H1 (cell line): Measurements from ENCODE around the gene ASTN2. TPM values are rescaled to one million over a fixed set of nuclear protein-coding genes. Genes with fewer than 3 reads are reported as not detected.

Source experiments
- CTCF ChIA-PET: fragments of 300-600 bp; sonication (Branson Sonifier 250); formaldehyde crosslinking; loops from one replicate; lab custom pipeline; 2021; ENCODE audit not compliant: partially characterized antibody; lab: Charles Lee
- POLR2A ChIA-PET: fragments of 300-600 bp; sonication (Branson Sonifier 250); formaldehyde crosslinking; loops from one replicate; lab custom pipeline; 2021; ENCODE audit warnings: inconsistent platforms; ENCODE audit not compliant: partially characterized antibody; lab: Charles Lee
- DNase-seq, 2 experiments: peaks; one replicate each; pipeline versions ENCODE4 v3.0.0 to v3.0.0-alpha.2; 2010 to 2022; ENCODE audit warnings: low spot score in 2 of 2, low read depth in 1 of 2, mixed read lengths in 1 of 2
- FAIRE-seq: peaks from 2 replicates; lab custom pipeline; 2011; peaks lifted over from hg19 to GRCh38; lab: Jason Lieb, UNC
- H2AFZ ChIP-seq: 2 replicates; pipeline ENCODE4 v1.8.1; 2012; ENCODE audit warnings: low read length, inconsistent platforms
- H2AK5ac ChIP-seq: 2 replicates; pipeline ENCODE4 v1.6.1; 2013; ENCODE audit warnings: low read depth, low read length
- H2BK120ac ChIP-seq: replicated peaks from 2 replicates; pipeline ENCODE3; 2013; ENCODE audit warnings: low read depth, low read length, inconsistent platforms
- H2BK12ac ChIP-seq: 2 replicates; pipeline ENCODE4 v1.6.1; 2013; ENCODE audit warnings: low read depth, low read length
- H2BK15ac ChIP-seq: 2 replicates; pipeline ENCODE4 v1.6.1; 2013; ENCODE audit warnings: low read length
- H2BK20ac ChIP-seq: 2 replicates; pipeline ENCODE4 v1.6.1; 2013; ENCODE audit warnings: low read length
- H2BK5ac ChIP-seq: 2 replicates; pipeline ENCODE4 v1.6.1; 2013; ENCODE audit warnings: low read depth, low read length
- H3K14ac ChIP-seq: 2 replicates; pipeline ENCODE4 v1.6.1; 2013; ENCODE audit warnings: inconsistent platforms; ENCODE audit not compliant: insufficient read length
- H3K18ac ChIP-seq: 2 replicates; pipeline ENCODE4 v1.6.1; 2013; ENCODE audit warnings: low read length; ENCODE audit errors: extremely low read depth
- H3K23ac ChIP-seq: 2 replicates; pipeline ENCODE4 v1.6.1; 2013; ENCODE audit warnings: inconsistent platforms; ENCODE audit not compliant: insufficient read length
- H3K23me2 ChIP-seq: 2 replicates; pipeline ENCODE4 v1.6.1; 2013; ENCODE audit warnings: low read depth, low read length
- H3K27ac ChIP-seq: 2 replicates; pipeline ENCODE4 v1.6.1; 2011; ENCODE audit warnings: low read depth, low read length, inconsistent platforms
- H3K27me3 ChIP-seq, 4 experiments: replicated peaks in 1 of 4; 1 replicate in 1 of 4; 2 replicates in 3 of 4; pipeline versions ENCODE4 v1.6.1 to v1.8.1; 2011 to 2013; ENCODE audit warnings: low read length in 3 of 4, mild to moderate bottlenecking in 3 of 4, inconsistent platforms in 2 of 4, mixed read lengths in 2 of 4, moderate library complexity in 1 of 4; ENCODE audit not compliant: control insufficient read depth in 3 of 4, insufficient read depth in 3 of 4; ENCODE audit errors: extremely low read depth in 1 of 4
- H3K36me3 ChIP-seq, 4 experiments: 2 replicates each; pipeline versions ENCODE4 v1.6.1 to v1.8.1; 2011 to 2013; ENCODE audit warnings: mild to moderate bottlenecking in 4 of 4, low read length in 3 of 4, moderate library complexity in 2 of 4, control low read depth in 1 of 4, inconsistent platforms in 1 of 4; ENCODE audit not compliant: insufficient read depth in 4 of 4, control insufficient read depth in 2 of 4
- H3K4ac ChIP-seq: replicated peaks from 2 replicates; pipeline ENCODE3; 2013; ENCODE audit warnings: low read length, low read depth, mixed read lengths, inconsistent platforms; ENCODE audit not compliant: insufficient read length
- H3K4me1 ChIP-seq, 4 experiments: replicated peaks in 1 of 4; 1 replicate in 1 of 4; 2 replicates in 3 of 4; pipeline versions ENCODE4 v1.6.1 to v1.8.1; 2011 to 2013; ENCODE audit warnings: low read length in 3 of 4, inconsistent platforms in 2 of 4, mixed read lengths in 1 of 4; ENCODE audit not compliant: insufficient read depth in 4 of 4, control insufficient read depth in 3 of 4
- H3K4me2 ChIP-seq, 2 experiments: 2 replicates each; pipeline versions ENCODE4 v1.6.1 to v1.8.1; 2011 to 2013; ENCODE audit warnings: low read depth in 2 of 2, low read length in 2 of 2, control low read depth in 1 of 2, inconsistent platforms in 1 of 2, mild to moderate bottlenecking in 1 of 2; ENCODE audit not compliant: insufficient read depth in 1 of 2
- H3K4me3 ChIP-seq, 4 experiments: fragments of 200-600, 300-600 bp in 1 of 4; sonication (generic), shearing (Covaris generic), sonication (Bioruptor Twin) in 1 of 4; 2 replicates each; pipeline versions ENCODE4 v1.5.1 to v1.8.1; 2011 to 2016; ENCODE audit warnings: low read length in 4 of 4, low read depth in 3 of 4, control low read depth in 2 of 4, inconsistent platforms in 2 of 4, mild to moderate bottlenecking in 2 of 4, mixed read lengths in 1 of 4, moderate library complexity in 1 of 4; ENCODE audit not compliant: insufficient read depth in 2 of 4; ENCODE audit errors: extremely low read depth in 1 of 4
- H3K56ac ChIP-seq: replicated peaks from 2 replicates; pipeline ENCODE3; 2013; ENCODE audit warnings: low read depth, mild to moderate bottlenecking, mixed read lengths, low read length, inconsistent platforms; ENCODE audit not compliant: insufficient read length
- H3K79me1 ChIP-seq: 2 replicates; pipeline ENCODE4 v1.6.1; 2013; ENCODE audit warnings: low read depth, low read length, control low read depth
- H3K79me2 ChIP-seq, 2 experiments: 2 replicates each; pipeline versions ENCODE4 v1.6.1 to v1.8.1; 2012 to 2013; ENCODE audit warnings: low read length in 2 of 2, mild to moderate bottlenecking in 2 of 2, inconsistent platforms in 1 of 2; ENCODE audit not compliant: insufficient read depth in 2 of 2, control insufficient read depth in 1 of 2
- H3K9ac ChIP-seq, 4 experiments: replicated peaks in 1 of 4; 1 replicate in 1 of 4; 2 replicates in 3 of 4; pipeline versions ENCODE4 v1.6.1 to v1.8.1; 2011 to 2013; ENCODE audit warnings: low read depth in 3 of 4, low read length in 3 of 4, control low read depth in 2 of 4, mild to moderate bottlenecking in 2 of 4, moderate library complexity in 2 of 4, inconsistent platforms in 1 of 4; ENCODE audit errors: extremely low read depth in 1 of 4
- H3K9me3 ChIP-seq, 2 experiments: 2 replicates each; pipeline versions ENCODE4 v1.6.1 to v1.8.1; 2012 to 2013; ENCODE audit warnings: mild to moderate bottlenecking in 2 of 2, moderate library complexity in 2 of 2, control low read depth in 1 of 2, inconsistent platforms in 1 of 2, low read depth in 1 of 2, low read length in 1 of 2, mixed read lengths in 1 of 2; ENCODE audit not compliant: insufficient read depth in 2 of 2
- H4K20me1 ChIP-seq, 2 experiments: replicated peaks in 1 of 2; 2 replicates each; pipeline versions ENCODE3 to v1.8.1; 2011 to 2013; ENCODE audit warnings: inconsistent platforms in 2 of 2, low read length in 2 of 2, mild to moderate bottlenecking in 1 of 2; ENCODE audit not compliant: insufficient read depth in 2 of 2, control insufficient read depth in 1 of 2
- H4K5ac ChIP-seq: 2 replicates; pipeline ENCODE4 v1.6.1; 2013; ENCODE audit warnings: low read length, low read depth, mixed read lengths, inconsistent platforms; ENCODE audit not compliant: insufficient read length
- H4K8ac ChIP-seq: 2 replicates; pipeline ENCODE4 v1.8.0; 2013; ENCODE audit warnings: mild to moderate bottlenecking, moderate library complexity, low read length, inconsistent platforms; ENCODE audit not compliant: insufficient read depth; ENCODE audit errors: extremely low read depth
- H4K91ac ChIP-seq: replicated peaks from 2 replicates; pipeline ENCODE3; 2013; ENCODE audit warnings: low read length, mixed read lengths, inconsistent platforms; ENCODE audit not compliant: insufficient read length
- ASH2L ChIP-seq: fragments of 200-600, 300-600 bp; sonication (generic); IDR thresholded peaks from one replicate; pipeline ENCODE4 v1.7.1; 2017; ENCODE audit warnings: low read length
- KDM1A ChIP-seq: fragments of 200-600, 300-600 bp; sonication (generic); IDR thresholded peaks from 2 replicates; pipeline ENCODE4 v1.7.1; 2016; ENCODE audit warnings: mild to moderate bottlenecking, low read length, borderline replicate concordance
- MAFK ChIP-seq: IDR thresholded peaks from 2 replicates; pipeline ENCODE4 v1.6.1; 2012; ENCODE audit warnings: low read depth, mild to moderate bottlenecking, improper control_type of control experiment, low read length
- NRF1 ChIP-seq: IDR thresholded peaks from 2 replicates; pipeline ENCODE4 v1.6.1; 2011; ENCODE audit warnings: mild to moderate bottlenecking, low read depth, low read length, improper control_type of control experiment
- WGBS, 2 experiments: shearing (Covaris generic) in 1 of 2; methylation state at CpG; one replicate each; pipeline versions ENCODE4 v1.1.6 to v1.1.7; 2013 to 2015; ENCODE audit warnings: low lambda C conversion rate in 2 of 2, mixed read lengths in 2 of 2, inconsistent platforms in 1 of 2, low coverage in 1 of 2, missing lambda C conversion rate in 1 of 2; ENCODE audit not compliant: insufficient replicate concordance in 2 of 2, insufficient coverage in 1 of 2, insufficient read length in 1 of 2; ENCODE audit errors: extremely low coverage in 1 of 2, missing lambda C conversion rate in 1 of 2; 5-methylcytosine and 5-hydroxymethylcytosine counted together
- polyA plus RNA-seq, 7 experiments: library from polyadenylated mRNA; depleted of rRNA in 3 of 7; stranded (reverse) in 5 of 7; unstranded in 2 of 7; fragments of >200 nt in 5 of 7; fragments of 200-250 nt in 2 of 7; gene quantifications; 1 replicate in 5 of 7; 2 replicates in 1 of 7; 4 replicates in 1 of 7; pipeline versions ENCODE4 v1.2.1 to v1.2.3, GENCODE V29; 2011 to 2013; ENCODE audit warnings: missing spikeins in 2 of 7, mixed read lengths in 2 of 7
- total RNA-seq: library from RNA; stranded (reverse); fragmentation: NEBNext Ultra II Directional; extraction: Animal tissue kit (Norgen Biotek cat#: 25700); gene quantifications from 2 replicates; pipeline ENCODE4 v1.2.1, GENCODE V29; 2021

Gene ASTN2
- total and polyA plus RNA-seq, 2 of the 8 experiments (the other 6 are each of a cell fraction or from before 2014, with no cell fraction given): 8.2 to 13.7 TPM

- H3K4me1 ChIP-seq: no peaks in the 10 kb centered on the region
- 82% methylated on average over 1 of the region's 1 CpG; no CpG with 5 or more reads in 1 of the 2 experiments for WGBS, 2 experiments
- H4K20me1 ChIP-seq: no peaks in the 10 kb centered on the region
- H3K79me1 ChIP-seq: no peaks in the 10 kb centered on the region
- CTCF ChIA-PET: interaction anchor here (1.0 to 2.6 kb wide), 10 partner anchors 9 to 177 kb away, joined by 3 to 13 read pairs (median 6); no protein-coding TSS in a partner anchor
- H2BK20ac ChIP-seq: no peak overlapping the region
- H2AK5ac ChIP-seq: no peak overlapping the region
- H4K8ac ChIP-seq: no peak overlapping the region
- no peak overlapping the region for H3K56ac ChIP-seq
- H3K9ac ChIP-seq: no peak overlapping the region
- H2BK5ac ChIP-seq: no peak overlapping the region
- H3K9me3 ChIP-seq: no peaks in the 10 kb centered on the region
- DNase-seq (no peak), FAIRE-seq (no peak)
- H2AFZ ChIP-seq: no peak overlapping the region
- no peak overlapping the region for H2BK120ac ChIP-seq
- H3K14ac ChIP-seq: no peak overlapping the region
- H3K18ac ChIP-seq: no peak overlapping the region
- no peak overlapping the region for H3K4me2 ChIP-seq
- H3K79me2 ChIP-seq: no peaks in the 10 kb centered on the region
- TF ChIP-seq ASH2L: no peak
- TF ChIP-seq KDM1A: peak; percentile 65; the same call in 1 of the 2 replicates
- no peak for TF ChIP-seq NRF1
- TF ChIP-seq MAFK: no peak
- POLR2A ChIA-PET: interaction anchor here (1.6 kb wide), 1 partner anchor 10 kb away, joined by 3 read pairs; the partner anchor contains the start of gene ASTN2
- H3K4me3 ChIP-seq: no peak overlapping the region
- H4K91ac ChIP-seq: no peak overlapping the region
- H3K27me3 ChIP-seq: no peaks in the 10 kb centered on the region; a peak in 2 of 7 replicates
- no peak overlapping the region for H4K5ac ChIP-seq
- no peaks in the 10 kb centered on the region for H3K23me2 ChIP-seq
- H3K27ac ChIP-seq: no peak overlapping the region
- no peak overlapping the region for H3K23ac ChIP-seq
- H3K36me3 ChIP-seq: no peaks in the 10 kb centered on the region
- H3K4ac ChIP-seq: no peak overlapping the region
- no peak overlapping the region for H2BK15ac ChIP-seq
- H2BK12ac ChIP-seq: no peak overlapping the region
Measured at GRCh38 chr9:117424291-117424690, 9.4 kb upstream of the ASTN2 start.
